GM12878 (cell line): ENCODE data around the gene GCK.

Source experiments
- EZH2 ChIP-seq: IDR thresholded peaks from 2 replicates; pipeline ENCODE4 v1.6.1; 2012; ENCODE audit warnings: low read depth, mild to moderate bottlenecking, control low read depth, inconsistent platforms, low read length, borderline replicate concordance; ENCODE audit not compliant: control insufficient read depth
- HCFC1 ChIP-seq: fragments of 150-350 bp; IDR thresholded peaks from 2 replicates; pipeline ENCODE4 v1.6.1; 2014; ENCODE audit warnings: low read length
- JUNB ChIP-seq: IDR thresholded peaks from 2 replicates; pipeline ENCODE4 v1.6.1; 2016; ENCODE audit warnings: antibody characterized with exemption, mild to moderate bottlenecking
- NBN ChIP-seq: fragments of 450-650 bp; IDR thresholded peaks from 2 replicates; pipeline ENCODE4 v1.6.1; 2016
- POLR2A ChIP-seq: IDR thresholded peaks from 2 replicates; pipeline ENCODE4 v1.6.1; 2011; ENCODE audit warnings: low read depth, mild to moderate bottlenecking, low read length
- SP1 ChIP-seq: IDR thresholded peaks from one replicate; pipeline ENCODE4 v1.6.1; 2011; ENCODE audit warnings: low read depth, low read length
- TF ChIP-seq, protein P1 (sequence below), 3 experiments: IDR thresholded peaks in 2 of 3; conservative IDR thresholded peaks in 1 of 3; 2 replicates each; pipeline ENCODE4 v1.5.1; 2011; ENCODE audit warnings: low read depth in 3 of 3, low read length in 3 of 3, mild to moderate bottlenecking in 3 of 3, control low read depth in 2 of 3, moderate library complexity in 2 of 3, inconsistent platforms in 1 of 3, mixed read lengths in 1 of 3; ENCODE audit not compliant: control insufficient read depth in 2 of 3, insufficient read depth in 1 of 3; ENCODE audit errors: extremely low read depth in 1 of 3
- TF ChIP-seq, protein P2 (sequence below): IDR thresholded peaks from 2 replicates; pipeline ENCODE4 v1.6.1; 2012; ENCODE audit warnings: low read length, inconsistent platforms
- TF ChIP-seq, protein P3 (sequence below): fragments of 450-650 bp; IDR thresholded peaks from 2 replicates; pipeline ENCODE4 v1.6.1; 2017; ENCODE audit warnings: mild to moderate bottlenecking

- TF ChIP-seq, protein P1, sequence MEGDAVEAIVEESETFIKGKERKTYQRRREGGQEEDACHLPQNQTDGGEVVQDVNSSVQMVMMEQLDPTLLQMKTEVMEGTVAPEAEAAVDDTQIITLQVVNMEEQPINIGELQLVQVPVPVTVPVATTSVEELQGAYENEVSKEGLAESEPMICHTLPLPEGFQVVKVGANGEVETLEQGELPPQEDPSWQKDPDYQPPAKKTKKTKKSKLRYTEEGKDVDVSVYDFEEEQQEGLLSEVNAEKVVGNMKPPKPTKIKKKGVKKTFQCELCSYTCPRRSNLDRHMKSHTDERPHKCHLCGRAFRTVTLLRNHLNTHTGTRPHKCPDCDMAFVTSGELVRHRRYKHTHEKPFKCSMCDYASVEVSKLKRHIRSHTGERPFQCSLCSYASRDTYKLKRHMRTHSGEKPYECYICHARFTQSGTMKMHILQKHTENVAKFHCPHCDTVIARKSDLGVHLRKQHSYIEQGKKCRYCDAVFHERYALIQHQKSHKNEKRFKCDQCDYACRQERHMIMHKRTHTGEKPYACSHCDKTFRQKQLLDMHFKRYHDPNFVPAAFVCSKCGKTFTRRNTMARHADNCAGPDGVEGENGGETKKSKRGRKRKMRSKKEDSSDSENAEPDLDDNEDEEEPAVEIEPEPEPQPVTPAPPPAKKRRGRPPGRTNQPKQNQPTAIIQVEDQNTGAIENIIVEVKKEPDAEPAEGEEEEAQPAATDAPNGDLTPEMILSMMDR (IDR thresholded peaks at IDR 0.05 in 2 of 3, conservative IDR thresholded peaks at IDR 0.05 in 1 of 3; ENCODE audit: control insufficient read depth in 2 of 3, extremely low read depth in 1 of 3, insufficient read depth in 1 of 3, low read depth in 3 of 3, low read length in 3 of 3), result no peak
- no peak for TF ChIP-seq EZH2
- TF ChIP-seq POLR2A, result no peak
- no peak for TF ChIP-seq SP1
- TF ChIP-seq, protein P2, sequence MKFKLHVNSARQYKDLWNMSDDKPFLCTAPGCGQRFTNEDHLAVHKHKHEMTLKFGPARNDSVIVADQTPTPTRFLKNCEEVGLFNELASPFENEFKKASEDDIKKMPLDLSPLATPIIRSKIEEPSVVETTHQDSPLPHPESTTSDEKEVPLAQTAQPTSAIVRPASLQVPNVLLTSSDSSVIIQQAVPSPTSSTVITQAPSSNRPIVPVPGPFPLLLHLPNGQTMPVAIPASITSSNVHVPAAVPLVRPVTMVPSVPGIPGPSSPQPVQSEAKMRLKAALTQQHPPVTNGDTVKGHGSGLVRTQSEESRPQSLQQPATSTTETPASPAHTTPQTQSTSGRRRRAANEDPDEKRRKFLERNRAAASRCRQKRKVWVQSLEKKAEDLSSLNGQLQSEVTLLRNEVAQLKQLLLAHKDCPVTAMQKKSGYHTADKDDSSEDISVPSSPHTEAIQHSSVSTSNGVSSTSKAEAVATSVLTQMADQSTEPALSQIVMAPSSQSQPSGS, result no peak
- no peak for TF ChIP-seq JUNB
- TF ChIP-seq HCFC1, result no peak
- TF ChIP-seq, protein P3, sequence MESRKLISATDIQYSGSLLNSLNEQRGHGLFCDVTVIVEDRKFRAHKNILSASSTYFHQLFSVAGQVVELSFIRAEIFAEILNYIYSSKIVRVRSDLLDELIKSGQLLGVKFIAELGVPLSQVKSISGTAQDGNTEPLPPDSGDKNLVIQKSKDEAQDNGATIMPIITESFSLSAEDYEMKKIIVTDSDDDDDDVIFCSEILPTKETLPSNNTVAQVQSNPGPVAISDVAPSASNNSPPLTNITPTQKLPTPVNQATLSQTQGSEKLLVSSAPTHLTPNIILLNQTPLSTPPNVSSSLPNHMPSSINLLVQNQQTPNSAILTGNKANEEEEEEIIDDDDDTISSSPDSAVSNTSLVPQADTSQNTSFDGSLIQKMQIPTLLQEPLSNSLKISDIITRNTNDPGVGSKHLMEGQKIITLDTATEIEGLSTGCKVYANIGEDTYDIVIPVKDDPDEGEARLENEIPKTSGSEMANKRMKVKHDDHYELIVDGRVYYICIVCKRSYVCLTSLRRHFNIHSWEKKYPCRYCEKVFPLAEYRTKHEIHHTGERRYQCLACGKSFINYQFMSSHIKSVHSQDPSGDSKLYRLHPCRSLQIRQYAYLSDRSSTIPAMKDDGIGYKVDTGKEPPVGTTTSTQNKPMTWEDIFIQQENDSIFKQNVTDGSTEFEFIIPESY, result no peak
- no peak for TF ChIP-seq NBN
Measured at GRCh38 chr7:44094883-44095592, 94.2 kb downstream of the GCK start.
